ENCODE data around the gene C3orf85.

DNA sequence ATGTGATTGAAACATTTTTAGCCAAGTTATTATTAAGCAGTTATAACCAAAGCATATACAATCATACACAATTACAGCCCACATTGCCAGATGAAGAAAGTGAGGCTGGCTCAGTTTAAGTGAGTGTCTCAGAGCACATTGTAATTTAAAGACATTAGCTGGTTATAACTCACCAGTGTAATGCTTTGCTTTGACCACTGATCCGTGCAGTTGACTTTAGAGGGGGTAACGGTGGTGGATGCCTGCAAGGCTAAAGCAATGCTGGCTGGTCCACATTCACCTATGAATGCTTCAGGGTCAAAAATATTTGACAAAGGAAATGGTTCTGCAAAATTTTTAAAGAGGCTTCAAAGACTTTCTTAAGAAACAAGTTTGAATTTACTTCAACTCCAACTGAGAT lies 1.2 kb downstream of the C3orf85 start:
- TF ChIP-seq CTCF (IDR thresholded peaks at IDR 0.05) (no peak), POLR2A (IDR thresholded peaks at IDR 0.05) (no peak)
